SK-N-MC (cell line): Measurements from ENCODE around the gene CNOT1.
"Not testable (repeated sequence)": the region's sequence is repeated elsewhere in the genome, so short reads cannot be mapped to it uniquely, and the experiment has no call there.

Source experiments
- DNase-seq: peaks from one replicate; pipeline ENCODE4 v3.0.0-alpha.2; 2011; ENCODE audit warnings: low read depth, low spot score
- H3K27ac ChIP-seq: fragments of 200-600 bp; sonication (generic); 2 replicates; pipeline ENCODE4 v1.5.1; 2016; ENCODE audit warnings: mixed run types
- H3K36me3 ChIP-seq: fragments of 200-600 bp; sonication (generic); 2 replicates; pipeline ENCODE4 v1.6.1; 2017; ENCODE audit warnings: antibody characterized with exemption, low read length, mixed read lengths; ENCODE audit not compliant: insufficient read depth
- H3K4me3 ChIP-seq: fragments of 200-600 bp; sonication (generic); 2 replicates; pipeline ENCODE4 v1.5.1; 2016
- H3K9ac ChIP-seq: fragments of 200-600 bp; sonication (generic); 2 replicates; pipeline ENCODE4 v1.8.0; 2017; ENCODE audit warnings: mixed run types, mixed read lengths; ENCODE audit not compliant: insufficient read length
- H3K9me3 ChIP-seq: fragments of 200-600 bp; sonication (generic); 2 replicates; pipeline ENCODE4 v1.6.1; 2017; ENCODE audit warnings: low read depth, mild to moderate bottlenecking, antibody characterized with exemption, low read length, moderate library complexity, mixed read lengths
- EZH2 ChIP-seq: fragments of 200-600 bp; sonication (generic); IDR thresholded peaks from one replicate; pipeline ENCODE4 v1.6.1; 2017; ENCODE audit warnings: antibody characterized with exemption
- FOXP2 ChIP-seq: optimal IDR thresholded peaks from 2 replicates; pipeline ENCODE3; 2011; ENCODE audit warnings: mild to moderate bottlenecking, moderate library complexity; ENCODE audit not compliant: insufficient read depth; ENCODE audit errors: extremely low read length, control extremely low read depth
- POLR2AphosphoS5 ChIP-seq: IDR thresholded peaks from 2 replicates; pipeline ENCODE4 v1.6.1; 2012; ENCODE audit warnings: mild to moderate bottlenecking, low read depth, low read length, borderline replicate concordance

CNOT1 gene

GRCh38 chr16:58628845-58629732, 537 bp downstream of the CNOT1 start:
- peak overlapping the region; percentile 81 for H3K27ac ChIP-seq

GRCh38 chr16:58624209-58624608, 5.4 kb downstream of the CNOT1 start:
- Histone ChIP-seq H3K9me3 (no peaks in the 10 kb centered on the region), H3K9ac (no peak overlapping the region), H3K36me3 (peaks cover 32% of the 10 kb centered on the region), H3K27ac (no peak overlapping the region), H3K4me3 (no peak overlapping the region)
- TF ChIP-seq FOXP2 = no peak
- no peak for TF ChIP-seq POLR2AphosphoS5
- TF ChIP-seq EZH2 = no peak
- no peak for DNase-seq

More at GRCh38 chr16:58628845-58629732, 537 bp downstream of the CNOT1 start:
- H3K9me3 ChIP-seq = no peaks in the 10 kb centered on the region
- H3K9ac ChIP-seq = peak overlapping the region; percentile 95
- H3K4me3 ChIP-seq = peak overlapping the region; percentile 87
- peaks cover 10% of the 10 kb centered on the region; the same call in 1 of the 2 replicates for H3K36me3 ChIP-seq
- no peak for DNase-seq
- TF ChIP-seq POLR2AphosphoS5 (no peak), FOXP2 (no peak), EZH2 (no peak)

GRCh38 chr16:58620396-58620795, 9.2 kb downstream of the CNOT1 start:
- H3K27ac ChIP-seq = no peak overlapping the region
- TF ChIP-seq POLR2AphosphoS5 (no peak), EZH2 (no peak), FOXP2 (no peak)
- no peak overlapping the region for H3K4me3 ChIP-seq
- DNase-seq = no peak
- H3K9ac ChIP-seq = no peak overlapping the region
- no peaks in the 10 kb centered on the region for H3K9me3 ChIP-seq
- peaks cover 47% of the 10 kb centered on the region for H3K36me3 ChIP-seq

- no peak overlapping the region for H3K4me3 ChIP-seq
- no peak overlapping the region for H3K27ac ChIP-seq
- no peaks in the 10 kb centered on the region for H3K9me3 ChIP-seq
- peaks cover 24% of the 10 kb centered on the region for H3K36me3 ChIP-seq
- H3K9ac ChIP-seq = no peak overlapping the region
- TF ChIP-seq EZH2 = no peak
- no peak for TF ChIP-seq FOXP2
- TF ChIP-seq POLR2AphosphoS5 = no peak
- no peak for DNase-seq
Measured at GRCh38 chr16:58615280-58615679, 14.3 kb downstream of the CNOT1 start.

- Histone ChIP-seq H3K4me3 (no peak overlapping the region), H3K36me3 (peaks cover 19% of the 10 kb centered on the region), H3K9ac (no peak overlapping the region), H3K9me3 (no peaks in the 10 kb centered on the region), H3K27ac (no peak overlapping the region)
- TF ChIP-seq EZH2 = no peak
- TF ChIP-seq FOXP2 = no peak
- no peak for TF ChIP-seq POLR2AphosphoS5
- DNase-seq = no peak
Measured at GRCh38 chr16:58614860-58615259, 14.8 kb downstream of the CNOT1 start.

- no peak for DNase-seq
- peaks cover 16% of the 10 kb centered on the region; the same call in 1 of the 2 replicates for H3K36me3 ChIP-seq
- H3K27ac ChIP-seq = no peak overlapping the region
- TF ChIP-seq FOXP2 (no peak), POLR2AphosphoS5 (no peak), EZH2 (no peak)
- H3K9me3 ChIP-seq = no peaks in the 10 kb centered on the region
- no peak overlapping the region for H3K4me3 ChIP-seq
- H3K9ac ChIP-seq = no peak overlapping the region
Measured at GRCh38 chr16:58614212-58614611, 15.4 kb downstream of the CNOT1 start.

GRCh38 chr16:58612965-58613364, 16.7 kb downstream of the CNOT1 start:
- not testable (repeated sequence) for DNase-seq, H3K9me3 ChIP-seq, H3K36me3 ChIP-seq, H3K9ac ChIP-seq, H3K4me3 ChIP-seq, H3K27ac ChIP-seq

GRCh38 chr16:58608601-58609136, 21.0 kb downstream of the CNOT1 start:
- DNase-seq = no peak
- Histone ChIP-seq H3K9me3 (no peaks in the 10 kb centered on the region), H3K9ac (no peak overlapping the region), H3K4me3 (no peak overlapping the region), H3K36me3 (no peaks in the 10 kb centered on the region; the same call in 1 of the 2 replicates), H3K27ac (no peak overlapping the region)
- TF ChIP-seq FOXP2 = no peak
- no peak for TF ChIP-seq POLR2AphosphoS5
- no peak for TF ChIP-seq EZH2
